HG03135 (cell line): Measurements from ENCODE around the gene TMEM272.
A peak's percentile ranks its signal among the peaks of the same experiment; 100 is the strongest.

Source experiments
- ATAC-seq: cut with Tn5 transposase; IDR thresholded peaks from one replicate; pipeline ENCODE4 v1.9.1; 2021; ENCODE audit warnings: mild to moderate bottlenecking, moderate library complexity; ENCODE audit not compliant: unreplicated experiment

TMEM272 gene

DNA sequence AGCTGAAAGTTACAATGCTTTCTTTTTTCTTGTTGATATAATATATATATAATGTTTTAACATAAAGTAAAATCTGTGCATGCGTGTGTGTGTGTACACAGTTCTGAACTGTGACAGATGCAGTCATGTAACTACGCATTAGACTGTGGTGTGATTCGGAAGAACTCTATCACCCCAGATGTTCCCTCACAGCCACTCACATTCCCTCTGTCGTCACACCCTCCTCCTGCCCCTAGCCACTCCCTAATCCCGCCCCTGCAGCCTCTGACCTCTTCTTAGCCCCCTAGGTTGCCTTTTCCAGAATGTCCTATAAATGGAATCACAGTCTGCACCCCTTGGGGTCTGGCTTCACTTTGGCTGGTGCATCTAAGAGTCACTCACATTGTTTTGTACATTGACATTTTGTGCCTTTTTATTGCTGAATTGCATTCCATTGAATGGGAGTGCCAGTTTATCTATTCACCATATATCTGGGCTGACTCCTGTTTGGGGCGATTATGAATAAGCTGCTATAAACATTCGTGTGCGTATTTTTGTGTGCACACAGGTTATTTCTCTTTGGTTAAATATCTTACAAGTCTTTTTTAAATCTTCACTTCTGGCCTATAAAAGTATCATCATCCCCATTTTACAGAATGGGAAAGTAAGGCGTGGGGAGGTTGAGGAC lies 61.4 kb downstream of the TMEM272 start:
- no peak for ATAC-seq

DNA sequence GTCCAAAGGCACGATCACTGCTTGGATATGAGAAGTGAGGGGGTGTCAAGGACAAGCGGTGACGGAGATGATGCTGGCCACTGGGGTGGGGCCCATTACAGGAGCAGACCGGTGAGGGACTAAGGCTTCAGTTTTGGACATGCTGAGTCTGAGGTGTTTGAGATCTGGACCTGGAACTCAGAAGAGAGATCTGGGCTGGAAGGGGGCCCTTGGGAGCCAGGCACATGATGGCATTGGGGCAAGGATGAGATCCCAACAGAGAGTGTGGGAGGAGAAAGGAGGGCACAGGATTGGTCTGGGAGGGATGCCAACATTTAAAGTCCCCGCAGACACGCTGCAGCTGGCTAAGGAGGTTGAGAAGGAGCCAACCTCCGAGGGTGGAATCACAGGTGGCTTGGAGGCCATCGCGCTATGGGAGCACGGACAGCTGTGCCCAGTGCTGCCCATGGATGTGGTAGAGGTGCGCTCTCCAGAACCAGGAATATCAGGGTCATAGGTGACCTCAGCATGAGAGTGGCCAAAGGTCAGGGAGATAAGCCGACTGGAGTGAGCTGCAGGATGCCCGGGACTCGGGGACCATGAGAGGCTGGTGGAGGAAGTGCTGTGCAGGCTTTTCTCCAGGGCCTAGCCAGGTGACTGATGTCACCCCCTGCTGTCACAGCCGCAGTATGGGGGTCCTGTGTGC lies 62.8 kb downstream of the TMEM272 start:
- ATAC-seq = no peak

DNA sequence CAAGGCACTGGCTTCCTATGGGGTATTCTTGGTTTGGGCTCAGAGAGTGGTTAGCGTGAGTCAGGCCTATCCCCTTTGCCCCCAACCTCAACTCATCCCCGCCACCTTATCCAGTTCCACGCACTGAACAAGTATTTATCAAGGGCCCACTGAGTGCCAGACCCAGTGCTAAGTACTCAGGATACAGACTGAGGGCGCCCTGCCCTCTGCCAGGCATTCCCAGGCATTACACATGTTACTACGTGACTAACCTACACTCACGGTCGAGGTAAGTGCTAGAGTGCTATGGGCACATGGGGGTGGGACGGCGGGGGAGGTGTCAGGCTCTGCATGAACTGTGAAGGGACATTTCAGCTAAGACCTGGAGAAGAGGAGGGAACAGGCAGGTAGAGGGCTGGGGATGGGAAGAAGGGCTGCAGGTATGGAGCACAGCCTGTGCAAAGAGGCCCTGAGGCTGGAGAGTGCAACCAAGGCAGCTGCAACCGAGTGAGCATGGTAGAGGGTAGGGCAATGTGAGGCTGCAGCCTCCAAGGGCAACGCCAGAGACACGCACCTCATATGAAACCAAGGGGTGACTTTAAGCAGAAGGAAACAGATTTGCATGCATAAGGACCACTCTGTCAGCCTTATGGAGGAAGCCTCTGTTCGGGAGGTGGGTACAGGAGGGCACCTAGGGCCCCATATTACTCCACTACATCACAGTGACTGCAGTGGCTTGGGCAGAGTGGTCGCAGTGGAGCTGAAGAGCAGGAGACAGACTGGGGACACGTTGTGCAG lies 63.5 kb downstream of the TMEM272 start:
- no peak for ATAC-seq

DNA sequence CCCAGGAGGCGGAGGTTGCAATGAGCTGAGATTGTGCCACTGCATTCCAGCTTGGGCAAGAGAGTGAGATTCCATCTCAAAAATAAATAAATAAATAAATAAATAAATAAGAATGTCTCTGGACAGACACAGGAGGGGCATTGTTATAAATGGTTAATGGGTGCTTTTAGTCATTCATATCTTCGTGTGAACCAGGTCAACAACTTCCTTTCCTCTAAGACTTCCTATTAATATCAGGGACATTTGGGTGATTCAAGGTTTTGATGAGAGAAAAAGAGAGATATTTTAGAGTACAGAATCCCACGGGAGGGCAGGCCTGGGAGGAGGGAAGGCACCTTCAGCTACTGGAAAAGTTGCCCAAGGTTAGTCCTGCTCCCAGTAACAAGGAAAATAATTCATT lies 64.9 kb downstream of the TMEM272 start:
- no peak for ATAC-seq

DNA sequence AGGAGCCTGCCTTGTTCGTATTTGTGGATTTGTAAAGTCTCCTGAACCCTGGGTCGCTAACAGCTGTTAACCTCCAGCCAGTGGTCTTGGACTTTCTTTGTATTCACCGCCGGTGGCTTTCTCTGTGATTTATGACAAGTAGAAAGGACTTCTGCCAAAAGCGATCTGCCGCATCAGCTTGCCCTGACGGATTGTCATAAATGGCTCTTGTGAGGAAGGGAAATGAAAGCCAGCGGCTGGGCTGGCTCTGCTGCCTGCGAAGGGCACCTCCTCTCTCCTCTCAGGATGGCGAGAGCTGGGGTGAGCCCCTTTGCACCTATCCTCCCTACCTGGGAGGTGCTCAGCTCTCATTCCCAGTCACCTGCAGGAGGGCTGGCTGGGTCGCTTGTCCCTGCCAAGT lies 66.6 kb downstream of the TMEM272 start:
- ATAC-seq = no peak

DNA sequence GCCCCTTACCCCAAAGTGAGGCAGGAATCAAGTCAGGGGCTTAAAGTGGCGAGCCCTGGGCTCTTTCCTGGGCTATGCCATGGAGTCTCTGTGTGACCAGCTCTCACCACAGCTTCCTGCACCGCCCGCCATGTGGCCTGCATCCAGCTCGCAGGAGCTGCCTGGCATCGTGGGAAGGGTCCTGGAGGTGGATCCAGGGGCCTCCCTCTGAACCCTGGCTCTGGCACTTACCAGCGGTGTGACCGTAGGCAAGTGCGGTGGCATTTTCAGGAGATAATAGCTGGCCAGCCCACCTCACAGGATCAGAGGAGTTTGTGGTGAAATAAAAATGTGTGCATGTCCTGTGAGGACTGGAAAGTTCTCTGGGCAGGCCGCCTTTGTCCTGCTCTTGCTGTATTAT lies 67.1 kb downstream of the TMEM272 start:
- no peak for ATAC-seq

DNA sequence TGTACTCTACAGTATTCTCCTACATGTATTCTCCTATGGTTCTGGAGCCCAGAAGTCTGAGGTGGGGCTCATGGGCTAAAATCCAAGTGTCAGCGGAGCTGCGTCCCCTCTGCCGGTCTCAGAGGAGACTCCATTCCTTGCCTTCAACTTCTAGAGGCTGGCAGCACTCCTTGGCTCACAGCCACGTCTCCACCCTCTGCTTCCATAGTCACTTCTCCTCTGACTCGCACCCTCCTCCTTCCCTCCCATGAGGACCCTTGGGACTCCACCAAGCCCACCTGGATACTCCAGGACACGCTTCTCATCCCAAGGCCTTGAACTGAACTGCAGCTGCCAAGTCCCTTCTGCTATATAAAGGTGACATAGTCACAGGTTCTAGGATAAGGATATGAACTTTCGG lies 68.8 kb downstream of the TMEM272 start:
- no peak for ATAC-seq

DNA sequence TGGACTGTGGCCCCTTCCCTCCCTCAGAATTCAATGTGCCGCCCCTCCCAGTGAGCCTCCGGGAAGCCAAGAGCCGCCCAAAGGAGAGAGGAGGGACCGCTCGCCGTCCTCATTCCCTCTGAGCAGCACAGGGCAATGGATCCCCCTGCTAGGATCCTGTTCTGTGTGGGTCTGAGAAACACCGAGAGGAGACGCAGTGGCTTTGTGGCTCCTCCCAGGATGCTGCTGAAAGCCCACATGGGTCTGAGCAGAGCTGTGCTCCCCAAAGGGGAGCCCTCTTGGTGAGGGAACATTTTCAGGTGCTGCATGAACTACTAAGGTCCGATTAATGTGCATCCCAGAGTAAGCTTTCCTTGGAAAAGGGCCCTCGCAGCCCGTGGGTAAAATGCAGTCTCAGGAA lies 71.5 kb downstream of the TMEM272 start:
- no peak for ATAC-seq

DNA sequence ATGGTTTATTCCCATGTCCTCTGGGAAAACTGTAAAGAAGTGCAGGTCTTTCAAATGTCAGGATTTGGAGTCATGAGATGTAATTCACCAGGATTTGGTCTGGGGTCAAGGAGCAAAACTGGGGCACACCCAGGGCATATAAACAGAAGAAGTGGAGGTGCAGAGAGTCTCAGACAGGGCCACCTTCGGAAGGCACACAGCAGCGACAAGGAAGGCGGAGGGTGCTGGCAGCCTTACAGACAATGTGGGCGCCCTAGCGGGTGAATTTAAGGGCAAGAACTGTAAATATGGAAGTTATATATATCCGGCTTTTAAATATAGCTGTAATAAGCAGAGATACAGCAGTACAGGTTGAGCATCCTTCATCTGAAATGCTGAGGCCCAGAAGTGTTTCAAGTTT lies 72.2 kb downstream of the TMEM272 start:
- ATAC-seq = no peak

DNA sequence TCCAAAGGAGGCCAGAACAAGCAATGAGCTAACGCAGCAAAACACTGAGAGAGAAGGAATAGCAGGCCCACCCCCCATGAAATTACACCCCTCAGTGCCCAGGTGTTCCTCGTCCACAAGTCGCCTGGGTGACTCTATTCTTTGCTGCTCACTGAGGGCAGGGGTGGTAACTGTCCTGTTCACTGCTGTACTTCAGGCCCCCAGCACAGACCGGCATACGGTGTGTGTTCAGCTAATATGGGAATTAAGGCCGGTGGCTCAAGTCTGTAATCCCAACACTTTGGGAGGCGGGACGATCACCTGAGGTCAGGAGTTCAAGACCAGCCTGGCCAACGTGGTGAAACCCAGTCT lies 72.9 kb downstream of the TMEM272 start:
- no peak for ATAC-seq

DNA sequence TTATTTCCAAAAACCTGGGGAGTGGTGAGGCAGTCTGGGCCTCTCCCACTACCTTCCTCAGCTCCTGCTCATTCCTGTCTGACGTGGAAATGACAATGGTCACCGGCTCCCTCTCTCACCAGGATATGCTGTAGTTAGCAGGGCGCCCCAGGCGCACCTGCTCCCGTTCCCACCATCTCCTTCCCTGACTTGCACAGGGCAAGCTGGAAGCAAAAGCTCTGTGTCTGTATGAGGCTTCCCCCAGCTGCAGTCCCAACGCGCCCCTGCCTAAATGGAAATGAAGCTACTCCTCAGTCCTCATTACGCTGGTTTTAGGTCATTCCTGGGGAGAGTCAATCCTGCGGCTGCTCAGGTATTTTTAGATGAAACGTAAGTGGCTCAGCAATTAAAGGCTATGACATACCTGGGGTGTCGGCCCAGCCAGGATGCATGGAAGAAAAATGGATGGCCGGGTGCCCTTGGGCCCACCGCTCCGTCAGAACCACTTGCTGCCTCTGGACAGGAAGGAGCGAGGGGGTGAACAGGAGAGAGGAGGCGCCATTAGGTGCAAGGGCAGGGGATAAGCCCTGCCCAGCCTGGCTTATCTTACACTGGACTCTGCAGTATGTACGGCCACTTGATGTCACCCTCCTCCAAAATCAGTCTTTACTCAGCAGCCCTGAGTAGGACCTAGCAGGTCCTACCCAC lies 73.4 kb downstream of the TMEM272 start:
- ATAC-seq = no peak

DNA sequence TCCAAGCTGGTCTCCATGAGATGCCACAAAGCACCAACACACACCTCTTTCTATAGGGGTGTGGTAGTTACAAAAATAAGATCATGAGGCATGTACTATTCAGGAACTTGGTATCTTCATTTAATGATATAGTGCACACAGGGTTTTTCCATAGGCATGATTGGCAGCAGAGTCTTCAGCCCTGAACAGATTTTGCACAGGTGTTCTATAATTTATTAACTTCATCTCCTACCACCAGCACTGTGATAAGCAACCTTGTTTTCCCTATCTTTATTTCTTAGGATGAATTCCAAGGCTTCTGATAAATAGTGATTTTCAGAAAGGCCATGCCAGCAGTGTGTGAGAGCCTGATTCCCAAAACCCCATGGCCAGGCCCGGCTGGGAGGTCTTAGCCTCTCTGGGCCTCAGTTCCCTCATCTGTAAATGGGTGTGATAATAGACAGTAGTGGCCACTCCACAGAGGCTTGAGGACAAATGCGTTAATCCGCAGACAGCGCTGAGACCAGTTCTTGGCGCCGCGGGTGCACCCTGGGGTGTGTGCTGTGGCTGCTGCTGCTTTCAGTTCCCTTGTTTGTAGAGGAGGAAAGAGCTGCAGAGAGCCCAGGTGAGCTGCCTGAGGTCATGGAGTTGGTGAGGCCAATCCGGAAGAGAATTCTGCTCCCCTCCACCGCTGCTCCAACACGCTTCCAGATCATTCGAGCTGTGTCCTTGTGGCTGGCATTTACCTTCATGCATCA lies 74.1 kb downstream of the TMEM272 start:
- ATAC-seq = no peak

DNA sequence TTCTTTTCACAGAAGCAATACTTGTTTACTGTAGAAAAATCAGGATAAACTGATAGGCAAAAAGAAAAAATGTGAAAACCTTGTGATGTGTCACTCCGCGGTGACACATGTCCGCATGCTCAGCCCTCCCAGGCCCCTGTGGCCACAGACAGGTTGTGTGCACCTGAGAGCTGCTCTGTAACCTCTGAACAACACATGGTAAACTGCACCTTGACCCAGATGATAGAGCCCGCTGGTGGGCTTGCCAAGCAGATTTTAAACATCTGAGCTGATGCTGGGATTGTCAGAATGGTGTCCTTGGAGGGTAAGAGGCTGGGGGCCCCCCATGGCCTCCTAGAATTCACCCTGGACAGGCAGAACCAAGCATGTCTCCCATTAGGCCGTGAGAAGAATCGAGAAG lies 74.8 kb downstream of the TMEM272 start:
- ATAC-seq = no peak

DNA sequence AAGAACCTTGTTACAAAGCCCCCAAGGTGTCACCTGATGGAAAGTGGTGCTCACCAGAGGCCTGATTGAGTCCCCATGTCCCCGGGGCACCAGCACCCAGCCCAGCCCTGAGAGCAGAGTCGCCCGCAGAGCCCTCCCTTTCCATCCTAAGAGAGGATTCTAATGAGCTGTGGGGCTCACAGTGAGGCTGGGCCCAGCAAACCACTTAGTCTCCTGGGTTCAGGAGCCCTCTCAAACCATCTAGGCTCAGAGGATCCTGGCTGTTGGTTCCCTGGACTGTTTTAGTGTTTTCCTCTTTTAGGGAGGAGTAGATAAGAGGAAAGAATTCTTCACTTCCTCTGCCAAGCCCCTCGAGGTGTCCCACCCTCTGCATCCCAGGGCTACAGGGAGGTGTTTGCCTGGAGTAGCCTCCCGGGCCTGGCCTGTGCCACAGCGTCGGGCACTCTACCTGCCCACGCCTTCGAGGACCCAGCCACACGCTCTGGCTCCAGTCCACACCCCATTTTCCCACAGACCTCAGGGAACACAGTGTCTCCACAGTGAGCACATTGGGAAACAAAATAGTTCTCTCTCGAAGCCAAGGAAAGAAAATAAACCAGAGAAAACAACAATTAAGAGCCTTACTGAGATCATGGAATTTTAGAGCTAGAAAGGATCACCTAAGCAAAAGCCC lies 75.4 kb downstream of the TMEM272 start:
- no peak for ATAC-seq

DNA sequence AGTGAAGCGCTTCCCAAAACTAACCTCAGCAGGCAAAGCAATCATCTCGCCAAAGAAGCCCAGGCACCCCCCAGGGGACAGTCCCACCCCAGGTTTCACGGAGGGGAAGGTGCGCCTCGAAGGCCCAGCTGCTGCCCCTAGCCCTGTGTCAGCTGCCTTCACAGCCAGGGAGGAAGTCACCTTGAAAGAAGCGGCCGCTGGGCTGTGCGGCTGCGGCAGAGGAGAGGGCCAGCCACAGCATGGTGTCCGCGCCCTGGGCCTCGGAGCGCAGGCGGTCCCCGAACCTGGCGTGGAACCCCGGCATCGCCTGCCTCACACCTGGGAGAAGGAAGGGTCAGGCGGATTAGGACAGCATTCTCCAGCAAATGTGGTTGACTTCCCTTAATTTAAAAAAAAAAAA lies 76.0 kb downstream of the TMEM272 start:
- no peak for ATAC-seq

DNA sequence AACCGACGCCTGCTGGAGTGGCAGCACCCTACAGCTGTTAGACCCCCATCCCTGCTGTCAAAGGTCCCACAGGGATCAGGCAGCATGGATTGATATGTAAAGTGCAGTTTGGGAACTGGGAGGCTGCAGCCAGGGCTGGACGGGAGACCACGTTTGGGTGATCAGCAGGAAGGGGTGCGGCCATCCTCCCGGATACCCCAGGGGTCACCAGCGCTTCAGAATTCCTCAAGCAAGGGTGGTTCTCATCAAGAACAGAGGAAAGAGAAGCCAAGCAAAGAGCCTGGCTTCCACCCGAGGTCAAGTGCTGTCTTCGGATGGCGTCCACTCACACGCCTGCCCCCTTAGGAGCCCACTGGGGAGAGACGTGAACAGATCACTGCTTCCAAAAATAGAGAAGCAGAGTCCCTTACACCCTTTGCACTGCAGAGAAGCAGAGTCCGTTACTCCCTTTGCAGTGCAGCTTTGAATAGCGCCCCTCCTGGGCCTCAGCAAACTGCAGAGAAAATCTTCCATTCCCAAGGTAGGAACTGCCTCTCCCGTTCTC lies 76.5 kb downstream of the TMEM272 start:
- ATAC-seq = no peak

DNA sequence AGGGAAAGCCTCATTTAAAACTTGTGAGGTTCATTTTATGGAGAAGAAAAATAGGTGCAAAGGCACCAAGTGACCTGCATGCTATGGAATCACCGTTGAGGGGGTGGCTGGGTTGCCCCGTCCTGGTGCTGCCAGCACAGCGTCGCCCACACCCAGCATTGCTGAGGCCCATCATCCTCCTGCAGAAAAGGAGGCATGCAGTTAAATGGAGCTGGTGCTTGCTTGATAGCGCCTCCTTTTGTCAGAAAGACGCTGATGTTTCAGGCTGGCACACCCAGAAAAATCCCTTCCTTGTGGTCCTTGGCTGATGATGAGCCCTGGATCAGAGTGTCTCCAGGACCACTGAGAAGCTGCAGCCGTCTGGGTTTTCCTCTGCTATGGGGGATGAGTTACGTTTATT lies 77.9 kb downstream of the TMEM272 start:
- ATAC-seq = no peak

DNA sequence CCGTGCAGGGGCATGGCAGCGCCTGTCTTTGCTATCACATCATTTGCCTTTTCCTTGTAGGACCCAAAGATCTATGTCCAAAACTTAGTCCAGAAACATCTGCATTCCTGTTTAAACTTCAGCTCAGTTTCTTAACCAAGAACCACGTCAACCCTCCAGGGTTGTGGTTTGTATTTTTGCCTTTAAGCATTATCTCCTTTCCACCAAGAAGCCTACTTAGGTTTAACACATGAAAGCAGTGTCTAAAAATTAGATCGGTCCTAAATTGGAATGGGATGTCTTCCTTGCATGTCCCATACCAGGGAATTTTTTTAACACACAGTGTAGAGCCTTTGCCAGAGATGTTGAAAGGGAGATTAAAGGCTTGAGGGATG lies 79.8 kb downstream of the TMEM272 start:
- no peak for ATAC-seq

DNA sequence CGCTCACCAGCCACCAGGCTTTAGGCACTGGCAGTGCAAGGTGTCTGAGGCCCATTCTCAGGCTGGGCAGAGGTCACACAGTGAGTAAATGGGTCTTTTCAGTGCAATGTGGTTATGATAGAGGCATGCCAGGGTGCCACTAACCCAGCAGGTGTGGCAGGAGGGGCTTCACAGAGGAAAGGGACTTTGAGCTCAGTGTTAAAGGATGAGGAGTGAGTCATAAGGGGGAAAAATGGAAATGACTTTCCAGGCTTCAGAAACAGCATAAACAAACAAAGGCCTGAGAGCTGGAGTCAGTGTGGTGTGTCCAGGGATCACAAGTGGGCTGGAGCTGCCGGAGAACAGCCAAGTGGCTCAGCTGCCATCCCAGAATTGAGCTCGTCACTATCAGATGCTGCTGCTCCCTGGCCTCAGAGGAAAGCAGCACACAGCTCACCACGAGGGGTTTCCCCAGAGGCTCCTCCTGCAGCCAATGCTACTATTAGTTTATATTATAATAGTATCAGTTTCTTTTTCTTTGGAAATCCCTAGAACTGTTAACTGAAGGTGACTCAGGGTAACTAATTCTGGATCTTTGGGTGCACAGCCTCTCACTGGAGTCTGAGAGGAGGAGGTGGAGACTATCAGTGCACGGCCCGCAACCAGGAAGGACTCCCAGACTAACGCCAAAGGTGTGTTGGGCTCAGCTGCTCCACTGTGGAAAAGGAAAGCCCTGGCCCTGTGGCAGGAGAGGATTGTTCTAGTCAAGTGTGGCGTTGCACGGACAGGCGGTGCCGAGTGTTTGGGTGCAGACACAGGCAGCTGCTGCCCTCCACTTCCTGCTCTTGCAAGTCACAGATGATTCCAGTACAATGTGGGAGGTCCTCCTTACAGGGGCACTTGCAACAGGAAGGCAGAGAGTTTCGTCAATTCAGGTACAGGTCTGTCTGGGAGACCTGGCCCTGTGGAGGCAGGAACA lies 80.5 kb downstream of the TMEM272 start:
- peak; percentile 84 for ATAC-seq
